Measurements from ENCODE around the gene PRKCE. TPM values are rescaled to one million over a fixed set of nuclear protein-coding genes. Genes with fewer than 3 reads are reported as not detected.

Gene PRKCE
- total RNA-seq, 1 experiment from 2014 or later, result 21.7 TPM

GRCh38 chr2:45765007-45765727 lies 113.7 kb downstream of the PRKCE start:
- H3K4me1 ChIP-seq (replicated peaks; ENCODE audit: insufficient read depth), result no peaks in the 10 kb centered on the region
- no peaks in the 10 kb centered on the region for H3K9me2 ChIP-seq (ENCODE audit: insufficient read depth)
- ChIA-PET POLR2A (ENCODE audit: unreplicated experiment) (no interaction called here), CTCF (no interaction called here)
- no peak overlapping the region for H3K4me2 ChIP-seq
- no peaks in the 10 kb centered on the region for H3F3A ChIP-seq (ENCODE audit: insufficient read depth, low read depth)
- no peaks in the 10 kb centered on the region for H3K36me3 ChIP-seq (ENCODE audit: low read depth)
- intact Hi-C loops (cut with micrococcal nuclease; ENCODE audit: unreplicated experiment), result no loop called here
- H3K9me3 ChIP-seq (ENCODE audit: insufficient read depth, low read depth), result no peaks in the 10 kb centered on the region
- no peak overlapping the region for H2AFZ ChIP-seq
- BruUV-seq (replicated peaks), result no TSS peak
- no peaks in the 10 kb centered on the region for H3K27me3 ChIP-seq (ENCODE audit: insufficient read depth, low read depth)
- no peak overlapping the region for H3K27ac ChIP-seq
- H3K79me2 ChIP-seq (ENCODE audit: low read depth), result 0 out of 2 replicates have a peak, but pooled peaks cover 10% of the 10 kb centered on the region
- no peak for DNase-seq
- H4K20me1 ChIP-seq (ENCODE audit: insufficient read depth), result 0 out of 2 replicates have a peak, but pooled peaks cover 11% of the 10 kb centered on the region
- no peak for TF ChIP-seq EZH2 (IDR thresholded peaks at IDR 0.05; ENCODE audit: low read depth)
- TF ChIP-seq CTCF (conservative IDR thresholded peaks at IDR 0.05), result no peak
- no peak overlapping the region for H3K4me3 ChIP-seq

DNA sequence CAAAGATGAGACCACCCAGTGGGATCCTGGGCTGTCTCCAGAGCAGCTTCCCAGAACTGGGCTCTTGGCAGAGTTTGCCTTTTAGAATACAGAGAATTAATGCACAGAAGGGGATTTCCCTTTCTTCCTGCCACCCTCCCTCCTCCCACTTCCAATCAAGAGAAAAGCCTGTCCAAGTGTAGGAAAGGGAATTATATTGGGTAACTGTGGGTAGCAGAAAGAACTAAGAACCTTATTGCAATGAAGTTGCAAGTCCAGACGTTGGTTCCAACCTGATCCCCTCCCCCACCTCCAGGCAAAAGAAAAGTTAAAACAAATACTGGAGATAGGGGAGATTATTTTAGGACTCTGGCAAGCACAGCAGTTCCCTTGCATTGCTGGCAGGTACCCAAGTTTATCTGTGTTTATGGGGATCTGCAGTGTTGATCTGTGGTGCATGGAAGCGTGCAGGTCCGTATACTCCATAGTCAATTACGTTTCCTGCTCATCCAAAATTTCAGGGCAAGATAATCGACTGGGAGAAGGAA lies 114.3 kb downstream of the PRKCE start:
- CTCF ChIA-PET, result no interaction called here
- Histone ChIP-seq H4K20me1 (ENCODE audit: insufficient read depth) (0 out of 2 replicates have a peak, but pooled peaks cover 6% of the 10 kb centered on the region), H3K4me1 (replicated peaks; ENCODE audit: insufficient read depth) (no peaks in the 10 kb centered on the region), H3K36me3 (ENCODE audit: low read depth) (no peaks in the 10 kb centered on the region), H3F3A (ENCODE audit: insufficient read depth, low read depth) (no peaks in the 10 kb centered on the region), H3K9me3 (ENCODE audit: insufficient read depth, low read depth) (no peaks in the 10 kb centered on the region), H3K27ac (no peak overlapping the region), H2AFZ (no peak overlapping the region), H3K79me2 (ENCODE audit: low read depth) (0 out of 2 replicates have a peak, but pooled peaks cover 10% of the 10 kb centered on the region), H3K9me2 (ENCODE audit: insufficient read depth) (no peaks in the 10 kb centered on the region), H3K4me3 (no peak overlapping the region), H3K4me2 (no peak overlapping the region), H3K27me3 (ENCODE audit: insufficient read depth, low read depth) (no peaks in the 10 kb centered on the region)
- no TSS peak for BruUV-seq (replicated peaks)
- POLR2A ChIA-PET (ENCODE audit: unreplicated experiment), result no interaction called here
- no peak for TF ChIP-seq CTCF (conservative IDR thresholded peaks at IDR 0.05)
- DNase-seq, result no peak
- intact Hi-C loops (cut with micrococcal nuclease; ENCODE audit: unreplicated experiment), result no loop called here

DNA sequence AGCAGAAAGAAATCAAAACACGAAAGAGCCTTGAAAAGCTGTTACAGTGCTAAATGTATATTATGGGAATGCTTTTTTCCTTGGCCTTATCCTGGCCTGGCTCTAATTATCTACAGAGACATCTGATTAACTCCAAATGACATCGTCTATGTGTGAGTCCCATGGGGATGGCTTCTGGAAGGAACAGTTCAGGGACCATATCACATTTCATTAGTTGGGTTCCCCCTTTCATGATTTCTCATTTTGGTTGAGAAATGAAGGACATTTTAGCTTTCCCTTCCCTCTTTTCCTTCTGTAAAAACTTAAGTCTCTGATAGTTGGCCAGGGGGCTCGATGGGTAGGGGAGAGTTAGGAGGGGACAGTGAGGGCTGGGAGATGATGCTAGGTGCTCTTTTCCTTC lies 116.7 kb downstream of the PRKCE start:
- POLR2A ChIA-PET (ENCODE audit: unreplicated experiment), result no interaction called here

More for the DNA sequence above, 116.7 kb downstream of the PRKCE start:
- no TSS peak for BruUV-seq (replicated peaks)
- DNase-seq, result no peak
- no peaks in the 10 kb centered on the region for H3K27me3 ChIP-seq (ENCODE audit: insufficient read depth, low read depth)
- H3K9me2 ChIP-seq (ENCODE audit: insufficient read depth), result no peaks in the 10 kb centered on the region
- intact Hi-C loops (cut with micrococcal nuclease; ENCODE audit: unreplicated experiment), result no loop called here
- H3F3A ChIP-seq (ENCODE audit: insufficient read depth, low read depth), result no peaks in the 10 kb centered on the region
- H3K27ac ChIP-seq, result no peak overlapping the region
- H4K20me1 ChIP-seq (ENCODE audit: insufficient read depth), result no peaks in the 10 kb centered on the region
- CTCF ChIA-PET, result no interaction called here
- no peak overlapping the region for H2AFZ ChIP-seq
- H3K4me2 ChIP-seq, result no peak overlapping the region
- TF ChIP-seq EZH2 (IDR thresholded peaks at IDR 0.05; ENCODE audit: low read depth) (no peak), CTCF (conservative IDR thresholded peaks at IDR 0.05) (no peak)
- H3K79me2 ChIP-seq (ENCODE audit: low read depth), result 0 out of 2 replicates have a peak, but pooled peaks cover 10% of the 10 kb centered on the region
- H3K4me1 ChIP-seq (replicated peaks; ENCODE audit: insufficient read depth), result no peaks in the 10 kb centered on the region
- no peaks in the 10 kb centered on the region for H3K9me3 ChIP-seq (ENCODE audit: insufficient read depth, low read depth)
- no peak overlapping the region for H3K4me3 ChIP-seq
- H3K36me3 ChIP-seq (ENCODE audit: low read depth), result no peaks in the 10 kb centered on the region
